HS-5 (cell line): ENCODE measurements around the gene PCSK9.
"Not testable (repeated sequence)": the region's sequence is repeated elsewhere in the genome, so short reads cannot be mapped to it uniquely, and the experiment has no call there.

Experiments
- DNase-seq: peaks from one replicate; pipeline ENCODE4 v3.0.0-alpha.2; 2012; ENCODE audit warnings: low read depth

The PCSK9 gene

DNA sequence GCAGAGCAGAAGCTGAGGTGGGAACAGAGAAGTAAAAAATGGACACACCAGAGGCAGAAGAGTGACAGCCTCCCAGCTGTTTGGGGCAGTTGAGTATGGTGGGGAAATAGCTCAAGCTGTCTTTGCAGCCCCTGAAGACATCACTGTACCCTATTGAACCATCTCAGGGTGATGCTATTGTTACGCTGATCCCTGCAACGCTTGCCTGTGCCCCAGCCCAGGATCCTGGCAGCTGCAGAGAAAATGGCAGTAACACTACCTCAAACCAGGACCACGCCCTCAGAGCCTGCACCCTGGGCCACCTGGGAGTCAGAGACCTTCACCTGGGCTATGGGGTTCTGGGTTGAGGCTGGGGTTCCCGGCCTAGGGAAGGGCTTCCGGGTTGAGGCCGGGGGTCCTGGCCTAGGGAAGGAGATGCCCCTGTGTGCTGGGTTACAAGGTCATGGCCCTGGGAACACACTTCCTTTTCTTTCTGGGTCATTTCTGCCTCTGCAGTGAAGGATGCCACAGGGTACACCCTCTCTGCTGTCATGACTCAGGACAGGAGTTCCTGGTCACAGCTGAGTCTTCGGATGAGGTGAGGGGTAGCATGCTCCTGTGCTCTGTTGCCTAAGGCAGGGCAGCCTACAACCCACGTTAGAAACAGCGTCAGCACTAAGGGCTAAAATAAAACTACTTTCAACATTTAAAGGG lies 29.0 kb upstream of the PCSK9 start:
- no peak for DNase-seq

GRCh38 chr1:55010887-55011217 lies 28.5 kb upstream of the PCSK9 start:
- no peak for DNase-seq

DNA sequence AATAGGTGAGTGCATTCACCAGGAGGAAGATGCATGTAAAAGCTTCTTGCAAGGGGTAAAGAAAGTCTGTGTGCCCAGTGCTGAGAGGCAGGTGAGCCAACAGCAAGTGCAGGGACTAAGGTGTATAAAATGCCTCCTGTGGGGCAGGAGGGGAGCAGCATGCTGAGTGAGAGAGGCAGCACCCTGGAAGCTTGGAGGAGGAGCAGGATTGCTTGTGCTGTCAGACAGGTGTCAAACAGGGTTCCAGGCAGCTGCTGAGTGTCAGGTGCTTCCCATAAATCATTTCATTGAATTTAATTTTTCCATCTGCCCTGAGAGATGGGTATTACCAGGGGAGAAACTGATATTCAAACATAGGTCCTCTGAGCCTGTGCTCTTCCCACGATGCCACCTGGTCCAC lies 26.7 kb upstream of the PCSK9 start:
- no peak for DNase-seq

DNA sequence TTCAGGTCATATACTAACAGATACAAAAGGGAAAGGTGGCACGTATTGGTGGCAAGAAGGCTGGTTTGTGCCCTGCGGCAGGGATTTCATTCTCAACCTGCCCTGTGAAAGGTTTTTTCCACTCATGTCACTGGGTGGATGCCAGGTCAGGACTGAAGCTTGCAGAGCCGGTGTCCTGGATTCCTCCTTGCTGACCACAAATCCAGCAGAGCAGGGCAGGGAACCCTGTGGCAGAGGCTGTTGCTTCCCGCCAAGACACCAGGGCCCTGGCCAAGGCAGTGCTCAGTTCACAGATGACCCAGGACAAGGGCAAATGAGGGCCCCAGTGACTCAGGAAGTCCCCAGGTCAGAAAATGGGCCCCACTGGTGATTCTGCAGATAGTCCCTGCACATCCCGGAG lies 24.2 kb upstream of the PCSK9 start:
- DNase-seq, result no peak

- DNase-seq, result no peak
Measured at GRCh38 chr1:55015731-55016620, 23.4 kb upstream of the PCSK9 start.

DNA sequence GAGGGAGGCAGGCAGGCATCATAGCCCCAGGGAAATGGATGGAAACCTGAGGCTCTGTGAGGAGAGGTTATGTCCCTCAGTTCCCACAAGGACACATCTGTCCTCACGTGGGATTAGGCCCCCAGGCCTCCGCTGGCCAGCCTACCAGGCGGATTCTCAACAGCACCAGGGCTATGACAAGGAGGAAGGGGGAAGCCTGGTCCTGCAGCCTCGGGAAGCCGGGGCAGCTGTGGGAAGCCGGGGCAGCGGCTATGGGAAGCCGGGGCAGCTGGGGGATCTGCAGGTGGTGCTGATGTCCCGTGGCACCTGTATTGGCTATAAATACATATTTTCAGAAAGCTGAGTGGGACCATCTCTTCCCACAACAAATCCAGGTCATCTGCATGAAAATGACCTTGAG lies 21.0 kb upstream of the PCSK9 start:
- DNase-seq, result no peak

- peak; percentile 70 for DNase-seq
Measured at GRCh38 chr1:55021942-55022546, 17.3 kb upstream of the PCSK9 start.

GRCh38 chr1:55024163-55024562 lies 15.2 kb upstream of the PCSK9 start:
- DNase-seq, result not testable (repeated sequence)

DNA sequence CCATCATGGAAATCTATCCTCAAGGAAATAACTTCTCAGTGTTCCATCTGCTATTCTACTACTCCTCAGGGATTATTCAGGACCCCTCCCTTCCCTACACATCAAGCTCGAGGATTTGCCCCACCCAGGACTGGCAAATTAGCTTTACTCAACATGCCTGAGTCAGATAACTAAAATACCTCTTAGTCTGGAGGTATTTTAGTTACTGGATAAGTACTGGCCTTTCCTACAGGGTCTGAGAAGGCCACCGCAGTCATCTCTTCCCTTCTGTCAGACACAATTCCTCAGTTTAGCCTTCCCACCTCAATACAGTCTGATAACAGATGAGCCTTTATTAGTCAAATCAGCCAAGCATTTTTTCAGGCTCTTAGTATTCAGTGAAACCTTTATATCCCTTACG lies 12.7 kb upstream of the PCSK9 start:
- not testable (repeated sequence) for DNase-seq

DNA sequence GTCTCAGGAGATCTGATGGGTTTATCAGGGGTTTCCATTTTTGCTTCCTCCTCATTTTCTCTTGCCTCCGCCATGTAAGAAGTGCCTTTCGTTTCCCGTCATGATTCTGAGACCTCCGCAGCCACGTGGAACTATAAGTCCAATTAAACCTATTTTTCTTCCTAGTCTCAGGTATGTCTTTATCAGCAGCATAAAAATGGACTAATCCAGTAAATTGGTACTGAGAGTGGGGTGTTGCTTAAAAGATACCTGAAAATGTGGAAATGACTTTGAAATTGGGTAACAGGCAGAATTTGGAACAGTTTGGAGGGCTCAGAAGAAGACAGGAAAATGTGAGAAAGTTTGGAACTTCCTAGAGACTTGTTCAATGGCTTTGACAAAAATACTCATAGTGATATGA lies 8.2 kb upstream of the PCSK9 start:
- DNase-seq, result not testable (repeated sequence)

- DNase-seq, result no peak
Measured at GRCh38 chr1:55033265-55033614, 6.1 kb upstream of the PCSK9 start.

DNA sequence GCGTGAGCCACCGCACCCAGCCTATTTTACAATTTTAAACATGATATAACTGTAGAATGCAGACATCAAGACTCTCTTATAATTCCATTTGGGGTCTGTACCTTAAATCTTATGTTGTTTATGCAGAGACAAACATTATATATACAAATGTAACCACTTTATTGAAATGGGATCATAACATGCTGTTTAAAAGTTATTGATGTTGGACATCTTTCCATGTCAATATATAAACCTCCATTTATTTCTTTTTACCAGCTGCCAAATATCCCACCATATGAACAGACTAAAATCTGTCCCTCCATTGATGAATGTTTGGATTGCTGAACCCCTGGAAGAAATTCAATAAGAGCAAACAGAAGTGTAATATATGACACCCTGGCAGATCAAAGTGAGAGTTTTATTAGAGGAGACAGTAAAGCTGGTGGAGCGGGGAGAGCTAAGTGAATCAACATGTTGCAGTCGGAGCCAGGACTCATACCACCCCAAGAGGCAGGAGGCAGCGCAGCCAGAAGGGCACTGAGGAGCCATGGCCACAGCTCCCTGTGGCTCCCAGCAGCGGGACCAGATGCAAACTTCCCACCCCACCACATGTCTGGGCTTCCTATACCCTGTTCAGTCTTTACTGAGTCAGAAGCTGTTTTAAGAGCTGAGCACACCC lies 4.7 kb upstream of the PCSK9 start:
- no peak for DNase-seq

DNA sequence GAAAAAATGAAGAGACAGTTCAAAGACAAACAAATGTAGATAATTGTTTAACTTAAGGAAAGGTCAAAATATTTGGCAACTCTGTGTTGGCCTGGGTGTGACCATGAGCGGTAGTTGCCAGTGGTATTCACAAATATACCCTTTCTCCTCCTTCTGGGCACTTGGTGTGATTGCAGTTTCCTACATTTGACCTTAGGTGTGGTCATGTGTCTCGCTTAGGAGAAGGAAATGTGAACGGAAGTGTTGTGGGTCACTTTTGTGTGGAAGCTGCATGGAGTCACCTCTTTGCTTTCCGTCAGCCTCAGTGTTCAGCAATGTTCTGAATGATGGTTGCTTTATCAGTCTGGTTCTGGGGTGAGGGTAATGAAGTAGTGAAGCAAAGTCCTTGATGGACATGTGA lies 3.4 kb upstream of the PCSK9 start:
- DNase-seq, result no peak

- DNase-seq, result no peak
Measured at GRCh38 chr1:55037733-55038551, 1.4 kb upstream of the PCSK9 start.

- DNase-seq, result no peak
Measured at GRCh38 chr1:55038552-55038838, 853 bp upstream of the PCSK9 start.

DNA sequence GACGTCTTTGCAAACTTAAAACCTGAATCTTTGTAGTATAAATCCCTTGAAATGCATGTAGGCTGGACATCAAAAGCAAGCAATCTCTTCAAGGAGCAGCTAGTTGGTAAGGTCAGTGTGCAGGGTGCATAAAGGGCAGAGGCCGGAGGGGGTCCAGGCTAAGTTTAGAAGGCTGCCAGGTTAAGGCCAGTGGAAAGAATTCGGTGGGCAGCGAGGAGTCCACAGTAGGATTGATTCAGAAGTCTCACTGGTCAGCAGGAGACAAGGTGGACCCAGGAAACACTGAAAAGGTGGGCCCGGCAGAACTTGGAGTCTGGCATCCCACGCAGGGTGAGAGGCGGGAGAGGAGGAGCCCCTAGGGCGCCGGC lies 390 bp upstream of the PCSK9 start:
- no peak for DNase-seq

DNA sequence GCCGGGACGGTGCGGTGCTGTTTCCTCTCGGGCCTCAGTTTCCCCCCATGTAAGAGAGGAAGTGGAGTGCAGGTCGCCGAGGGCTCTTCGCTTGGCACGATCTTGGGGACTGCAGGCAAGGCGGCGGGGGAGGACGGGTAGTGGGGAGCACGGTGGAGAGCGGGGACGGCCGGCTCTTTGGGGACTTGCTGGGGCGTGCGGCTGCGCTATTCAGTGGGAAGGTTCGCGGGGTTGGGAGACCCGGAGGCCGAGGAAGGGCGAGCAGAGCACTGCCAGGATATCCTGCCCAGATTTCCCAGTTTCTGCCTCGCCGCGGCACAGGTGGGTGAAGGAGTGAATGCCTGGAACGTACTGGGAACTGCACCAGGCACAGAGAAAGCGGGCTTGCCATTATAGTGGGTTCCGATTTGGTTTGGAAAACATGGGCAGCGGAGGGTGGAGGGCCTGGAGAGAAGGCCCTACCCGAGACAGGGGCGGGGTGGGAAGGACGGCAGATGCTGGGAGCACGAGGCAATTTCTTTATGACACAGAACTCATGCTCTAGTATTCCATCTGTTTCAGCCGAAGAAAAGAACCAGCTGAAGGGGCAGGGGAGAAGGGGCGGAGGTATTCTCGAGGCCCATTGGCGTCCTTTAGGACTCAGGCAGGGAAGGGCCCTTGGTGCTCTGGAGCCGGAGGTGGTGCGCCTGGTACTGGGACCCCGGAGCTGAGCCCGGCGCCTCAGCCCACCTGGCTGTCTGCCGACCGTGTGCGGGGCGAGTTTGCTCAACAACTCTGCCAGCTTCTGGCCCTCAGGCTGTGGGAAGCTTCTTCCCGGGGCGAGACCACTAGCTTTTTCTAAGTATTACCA lies 960 bp downstream of the PCSK9 start:
- no peak for DNase-seq

DNA sequence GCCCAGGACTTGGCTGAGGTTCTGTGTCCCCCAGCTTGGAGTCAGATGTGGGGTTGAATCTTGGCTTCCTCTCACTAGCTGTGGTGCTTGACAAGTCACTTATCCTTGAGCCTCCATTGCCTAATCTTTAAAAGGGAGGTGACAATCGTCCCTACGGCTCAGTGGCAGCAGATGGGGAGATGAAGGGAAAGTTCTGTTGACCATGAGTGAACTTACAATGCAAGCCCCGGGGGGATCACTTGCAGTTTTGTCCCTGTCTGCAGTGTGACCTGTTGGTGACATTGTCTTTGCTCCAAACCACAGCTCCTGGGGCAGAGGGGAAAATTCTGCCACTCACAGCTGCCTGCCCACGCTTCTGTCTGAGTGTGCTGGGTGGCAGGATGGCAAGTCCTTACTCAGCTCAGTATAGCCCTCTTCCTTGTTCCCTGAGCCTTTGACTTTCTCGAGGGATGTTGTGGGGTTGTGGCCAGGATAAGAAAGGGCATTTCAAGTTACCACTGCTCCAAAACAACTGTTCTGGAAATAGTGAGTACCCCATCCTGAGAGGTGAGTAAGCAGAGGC lies 1.7 kb downstream of the PCSK9 start:
- no peak for DNase-seq

GRCh38 chr1:55041613-55042012 lies 2.3 kb downstream of the PCSK9 start:
- DNase-seq, result no peak

- DNase-seq, result no peak
Measured at GRCh38 chr1:55043011-55043410, 3.7 kb downstream of the PCSK9 start.

DNA sequence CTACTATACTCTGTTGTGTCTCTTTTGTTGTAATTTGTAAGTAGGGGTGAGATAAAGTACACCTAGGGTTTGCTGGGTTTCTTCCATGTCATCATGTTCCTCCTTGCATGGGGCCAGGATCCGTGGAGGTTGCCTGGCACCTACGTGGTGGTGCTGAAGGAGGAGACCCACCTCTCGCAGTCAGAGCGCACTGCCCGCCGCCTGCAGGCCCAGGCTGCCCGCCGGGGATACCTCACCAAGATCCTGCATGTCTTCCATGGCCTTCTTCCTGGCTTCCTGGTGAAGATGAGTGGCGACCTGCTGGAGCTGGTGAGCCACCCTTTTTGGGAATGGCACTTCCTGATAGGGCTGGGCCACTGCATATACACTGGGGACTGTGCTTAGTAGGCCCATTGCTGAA lies 4.4 kb downstream of the PCSK9 start:
- no peak for DNase-seq
